ENCODE data around the gene LRCOL1. TPM values are rescaled to one million over a fixed set of nuclear protein-coding genes. Genes with fewer than 3 reads are reported as not detected.

LRCOL1 gene
- 0.14 TPM in 1 of 2 replicates, not detected in the other for total RNA-seq

DNA sequence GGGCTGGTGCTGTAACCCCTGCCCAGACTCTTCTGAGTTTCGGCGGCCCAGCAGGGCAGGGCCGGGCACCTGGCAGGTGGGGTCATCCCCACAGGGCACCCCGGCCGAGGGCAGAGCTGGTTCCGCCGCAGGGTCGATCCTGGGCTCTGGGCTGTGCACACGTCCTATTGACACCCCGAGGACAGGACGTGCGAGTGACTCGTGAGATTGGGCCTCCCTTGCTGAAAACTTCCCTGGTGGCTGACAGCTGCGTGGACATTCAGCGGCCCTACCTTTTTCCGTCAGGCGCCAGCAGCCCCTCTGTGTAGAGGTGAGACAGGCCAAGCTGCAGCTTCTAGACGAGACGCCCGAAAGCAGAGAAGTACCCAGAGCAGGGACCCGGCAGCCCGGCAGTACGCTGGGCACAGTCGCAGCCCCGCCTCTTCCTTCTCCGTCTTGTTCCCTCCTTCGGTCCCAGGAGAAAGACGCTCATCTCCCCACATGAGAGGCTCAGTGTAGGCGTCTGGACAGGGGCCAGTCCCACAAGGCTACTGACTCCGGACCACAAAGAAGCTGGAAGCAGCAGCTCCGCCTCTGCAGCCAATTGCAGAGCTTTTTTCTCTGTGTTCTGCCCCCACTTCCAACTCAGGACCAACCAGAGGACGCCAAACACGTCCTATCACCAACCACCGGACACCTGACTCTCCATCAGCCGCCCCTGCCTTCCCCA is at the start of gene LRCOL1:
Gene LRCOL1 (minus strand): TSS at position 532 of the 709 bp plus-strand sequence. CDS start 4,331 bp downstream, outside the sequence.

DNA sequence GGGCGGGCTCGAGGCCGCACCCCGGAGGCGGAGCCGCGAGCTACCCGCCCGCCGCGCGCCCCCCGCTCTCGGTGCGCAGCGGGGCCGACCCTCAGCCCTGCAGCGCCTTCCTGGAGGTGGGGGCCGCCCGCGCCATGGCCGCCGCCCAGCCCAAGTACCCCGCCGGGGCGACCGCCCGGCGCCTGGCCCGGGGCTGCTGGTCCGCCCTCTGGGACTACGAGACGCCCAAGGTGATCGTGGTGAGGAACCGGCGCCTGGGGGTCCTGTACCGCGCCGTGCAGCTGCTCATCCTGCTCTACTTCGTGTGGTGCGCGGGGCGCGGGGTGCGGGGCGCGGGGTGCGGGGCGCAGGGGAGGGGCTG is 8.3 kb upstream of the LRCOL1 start, which contains the start of gene P2RX2:
Gene P2RX2 (plus strand): TSS at position 94 of the 361 bp plus-strand sequence. CDS start 41 bp downstream, at position 135.

Other genes starting within 250 kb of the LRCOL1 start
- gene FBRSL1, start 120.4 kb downstream of the LRCOL1 start, total RNA-seq = 1.0 and 1.1 TPM in 2 replicates
- gene P2RX2, start 8.2 kb upstream of the LRCOL1 start, total RNA-seq = not detected in 2 replicates
- gene POLE, start 76.8 kb upstream of the LRCOL1 start, total RNA-seq = 7.3 and 9.7 TPM in 2 replicates
- gene PXMP2, start 77.0 kb upstream of the LRCOL1 start, total RNA-seq = 16.8 and 19.2 TPM in 2 replicates
- 22.3 and 29.0 TPM in 2 replicates for gene PGAM5, start 100.3 kb upstream of the LRCOL1 start, total RNA-seq
- gene ANKLE2, start 151.2 kb upstream of the LRCOL1 start, total RNA-seq = 52.4 and 63.3 TPM in 2 replicates
- 103 and 185 TPM in 2 replicates for gene GOLGA3, start 218.3 kb upstream of the LRCOL1 start, total RNA-seq